ENCODE data around the gene ERGIC3. TPM values are rescaled to one million over a fixed set of nuclear protein-coding genes. Genes with fewer than 3 reads are reported as not detected.
A peak's percentile ranks its signal among the peaks of the same experiment; 100 is the strongest.

Gene ERGIC3
- total and polyA plus RNA-seq, 2 of the 13 experiments (the other 11 are each of a cell fraction or from before 2014, with no cell fraction given): 407 to 670 TPM

DNA sequence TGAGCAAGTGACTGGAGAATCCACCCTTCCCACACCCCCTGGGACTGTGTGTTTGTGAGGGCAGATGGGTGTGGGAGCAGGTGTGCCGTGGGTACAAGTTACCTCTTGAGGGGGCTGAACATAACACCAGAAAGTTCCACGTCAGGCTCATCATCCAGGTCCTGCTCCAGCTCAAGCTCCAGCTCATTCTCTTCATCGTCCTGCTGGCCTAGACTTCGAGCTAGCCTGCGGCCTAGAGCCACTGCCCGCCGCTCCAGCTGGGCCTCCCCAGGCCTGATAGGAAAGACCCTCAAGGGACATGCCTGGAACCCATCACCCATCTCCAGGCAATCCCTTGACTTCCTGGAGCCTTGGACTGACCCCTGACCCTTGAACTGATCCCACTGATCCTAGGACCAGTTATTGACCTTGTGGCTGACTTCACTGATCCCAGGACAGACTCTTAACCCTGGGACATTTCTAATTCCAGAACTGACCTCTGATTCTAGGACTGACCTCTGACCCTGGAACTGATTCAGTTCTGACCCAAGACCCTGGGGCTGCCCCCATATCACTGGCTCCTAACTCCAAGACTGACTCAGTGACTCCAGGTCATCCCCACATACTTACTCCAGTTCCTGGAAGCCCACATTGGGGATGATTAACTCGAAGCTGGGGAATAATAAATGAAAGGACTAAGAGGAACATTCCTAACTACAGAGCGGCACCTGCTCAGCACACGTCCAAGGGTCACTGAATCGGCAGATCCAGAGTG, 62.0 kb downstream of the ERGIC3 start (continued):
- no peak for TF ChIP-seq ZBTB3 (CRISPR knock-in tag; IDR thresholded peaks at IDR 0.05; ENCODE audit: borderline replicate concordance, low read depth)
- TF ChIP-seq ZSCAN12 (CRISPR knock-in tag; IDR thresholded peaks at IDR 0.05): no peak
- TF ChIP-seq, protein P1, sequence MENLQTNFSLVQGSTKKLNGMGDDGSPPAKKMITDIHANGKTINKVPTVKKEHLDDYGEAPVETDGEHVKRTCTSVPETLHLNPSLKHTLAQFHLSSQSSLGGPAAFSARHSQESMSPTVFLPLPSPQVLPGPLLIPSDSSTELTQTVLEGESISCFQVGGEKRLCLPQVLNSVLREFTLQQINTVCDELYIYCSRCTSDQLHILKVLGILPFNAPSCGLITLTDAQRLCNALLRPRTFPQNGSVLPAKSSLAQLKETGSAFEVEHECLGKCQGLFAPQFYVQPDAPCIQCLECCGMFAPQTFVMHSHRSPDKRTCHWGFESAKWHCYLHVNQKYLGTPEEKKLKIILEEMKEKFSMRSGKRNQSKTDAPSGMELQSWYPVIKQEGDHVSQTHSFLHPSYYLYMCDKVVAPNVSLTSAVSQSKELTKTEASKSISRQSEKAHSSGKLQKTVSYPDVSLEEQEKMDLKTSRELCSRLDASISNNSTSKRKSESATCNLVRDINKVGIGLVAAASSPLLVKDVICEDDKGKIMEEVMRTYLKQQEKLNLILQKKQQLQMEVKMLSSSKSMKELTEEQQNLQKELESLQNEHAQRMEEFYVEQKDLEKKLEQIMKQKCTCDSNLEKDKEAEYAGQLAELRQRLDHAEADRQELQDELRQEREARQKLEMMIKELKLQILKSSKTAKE (CRISPR knock-in tag; IDR thresholded peaks at IDR 0.05; ENCODE audit: borderline replicate concordance): no peak
- no peak for TF ChIP-seq ZNF556 (CRISPR knock-in tag; IDR thresholded peaks at IDR 0.05; ENCODE audit: borderline replicate concordance)
- TF ChIP-seq ZNF768 (CRISPR knock-in tag; IDR thresholded peaks at IDR 0.05): no peak
- TF ChIP-seq ONECUT2 (CRISPR knock-in tag; IDR thresholded peaks at IDR 0.05): no peak
- no peak for TF ChIP-seq ZEB1 (IDR thresholded peaks at IDR 0.05; ENCODE audit: insufficient replicate concordance, low read depth)
- no peak for TF ChIP-seq ZBTB38 (CRISPR knock-in tag; IDR thresholded peaks at IDR 0.05)
- TF ChIP-seq ARNT2 (CRISPR knock-in tag; IDR thresholded peaks at IDR 0.05; ENCODE audit: low read depth): no peak
- peak in 1 of 2 experiments; percentile 70; a peak in 2 of 4 replicates for TF ChIP-seq NR2F1 (CRISPR knock-in tag; IDR thresholded peaks at IDR 0.05)
- no peak for TF ChIP-seq ZNF737 (CRISPR knock-in tag; IDR thresholded peaks at IDR 0.05; ENCODE audit: borderline replicate concordance)
- TF ChIP-seq STAT5B (CRISPR knock-in tag; IDR thresholded peaks at IDR 0.05): no peak
- no peak for TF ChIP-seq ZNF225 (CRISPR knock-in tag; IDR thresholded peaks at IDR 0.05)
- TF ChIP-seq TRIM24 (CRISPR knock-in tag; IDR thresholded peaks at IDR 0.05): no peak
- no peak for TF ChIP-seq NFATC3 (CRISPR knock-in tag; IDR thresholded peaks at IDR 0.05)
- TF ChIP-seq, protein P2, sequence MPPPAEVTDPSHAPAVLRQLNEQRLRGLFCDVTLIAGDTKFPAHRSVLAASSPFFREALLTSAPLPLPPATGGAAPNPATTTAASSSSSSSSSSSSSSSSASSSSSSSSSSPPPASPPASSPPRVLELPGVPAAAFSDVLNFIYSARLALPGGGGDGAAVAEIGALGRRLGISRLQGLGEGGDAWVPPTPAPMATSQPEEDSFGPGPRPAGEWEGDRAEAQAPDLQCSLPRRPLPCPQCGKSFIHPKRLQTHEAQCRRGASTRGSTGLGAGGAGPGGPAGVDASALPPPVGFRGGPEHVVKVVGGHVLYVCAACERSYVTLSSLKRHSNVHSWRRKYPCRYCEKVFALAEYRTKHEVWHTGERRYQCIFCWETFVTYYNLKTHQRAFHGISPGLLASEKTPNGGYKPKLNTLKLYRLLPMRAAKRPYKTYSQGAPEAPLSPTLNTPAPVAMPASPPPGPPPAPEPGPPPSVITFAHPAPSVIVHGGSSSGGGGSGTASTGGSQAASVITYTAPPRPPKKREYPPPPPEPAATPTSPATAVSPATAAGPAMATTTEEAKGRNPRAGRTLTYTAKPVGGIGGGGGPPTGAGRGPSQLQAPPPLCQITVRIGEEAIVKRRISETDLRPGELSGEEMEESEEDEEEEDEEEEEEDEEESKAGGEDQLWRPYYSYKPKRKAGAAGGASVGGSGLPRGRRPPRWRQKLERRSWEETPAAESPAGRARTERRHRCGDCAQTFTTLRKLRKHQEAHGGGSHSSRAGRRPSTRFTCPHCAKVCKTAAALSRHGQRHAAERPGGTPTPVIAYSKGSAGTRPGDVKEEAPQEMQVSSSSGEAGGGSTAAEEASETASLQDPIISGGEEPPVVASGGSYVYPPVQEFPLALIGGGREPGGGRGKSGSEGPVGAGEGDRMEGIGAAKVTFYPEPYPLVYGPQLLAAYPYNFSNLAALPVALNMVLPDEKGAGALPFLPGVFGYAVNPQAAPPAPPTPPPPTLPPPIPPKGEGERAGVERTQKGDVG (CRISPR knock-in tag; IDR thresholded peaks at IDR 0.05; ENCODE audit: borderline replicate concordance): no peak
- no peak for TF ChIP-seq ARNT (IDR thresholded peaks at IDR 0.05)
- TF ChIP-seq DPF2 (CRISPR knock-in tag; IDR thresholded peaks at IDR 0.05; ENCODE audit: borderline replicate concordance, low read depth): no peak
- TF ChIP-seq GZF1 (CRISPR knock-in tag; IDR thresholded peaks at IDR 0.05): no peak
- TF ChIP-seq ZNF501 (CRISPR knock-in tag; IDR thresholded peaks at IDR 0.05): peak; percentile 38; the same call in 1 of the 2 replicates
- no peak for TF ChIP-seq HNRNPLL (IDR thresholded peaks at IDR 0.05; ENCODE audit: low read depth, low read length, poor library complexity, severe bottlenecking)
- TF ChIP-seq GABPA (IDR thresholded peaks at IDR 0.05; ENCODE audit: low read depth, low read length): no peak
- no peak for TF ChIP-seq GABPA (CRISPR knock-in tag; IDR thresholded peaks at IDR 0.05; ENCODE audit: low read depth)
- no peak for TF ChIP-seq ZNF510 (CRISPR knock-in tag; IDR thresholded peaks at IDR 0.05; ENCODE audit: low read depth)
- no peak for TF ChIP-seq RBAK (CRISPR knock-in tag; IDR thresholded peaks at IDR 0.05)
